Measurements from ENCODE around the gene ATXN2. TPM values are rescaled to one million over a fixed set of nuclear protein-coding genes. Genes with fewer than 3 reads are reported as not detected.

ATXN2 gene
- total RNA-seq, 1 experiment from 2014 or later: 56.3 TPM

- ChIA-PET CTCF (interaction anchor here (0.6 kb wide), 2 partner anchors 12 to 130 kb away, joined by 3 read pairs; no protein-coding TSS in a partner anchor), POLR2A (no interaction called here)
- Mint-ChIP-seq H3K9me3 (no peaks in the 10 kb centered on the region), H3K27ac (no peak overlapping the region), H3K4me1 (peaks cover 10% of the 10 kb centered on the region), H3K36me3 (peaks cover 29% of the 10 kb centered on the region), H3K4me3 (no peak overlapping the region), H3K27me3 (ENCODE audit: low read depth) (no peaks in the 10 kb centered on the region)
- ATAC-seq: no peak
- TF ChIP-seq GRHL2 (CRISPR knock-in tag; IDR thresholded peaks at IDR 0.05; ENCODE audit: insufficient replicate concordance, severe bottlenecking) (no peak), NR3C1 (CRISPR knock-in tag; conservative IDR thresholded peaks at IDR 0.05; ENCODE audit: low read depth) (no peak), TEAD1 (CRISPR knock-in tag; IDR thresholded peaks at IDR 0.05) (no peak), RORB (CRISPR knock-in tag; IDR thresholded peaks at IDR 0.05) (no peak), NFE2L1 (CRISPR knock-in tag; IDR thresholded peaks at IDR 0.05) (no peak), ZSCAN18 (CRISPR knock-in tag; IDR thresholded peaks at IDR 0.05) (no peak), ZNF671 (CRISPR knock-in tag; IDR thresholded peaks at IDR 0.05) (no peak), JUN (CRISPR knock-in tag; IDR thresholded peaks at IDR 0.05) (no peak), ELF4 (CRISPR knock-in tag; IDR thresholded peaks at IDR 0.05; ENCODE audit: low read depth) (no peak), MLX (CRISPR knock-in tag; IDR thresholded peaks at IDR 0.05) (no peak), ZNF425 (CRISPR knock-in tag; conservative IDR thresholded peaks at IDR 0.05) (no peak), MAX (CRISPR knock-in tag; IDR thresholded peaks at IDR 0.05) (no peak), GABPB1 (CRISPR knock-in tag; IDR thresholded peaks at IDR 0.05) (no peak), E2F5 (CRISPR knock-in tag; IDR thresholded peaks at IDR 0.05) (no peak), FOXP1 (CRISPR knock-in tag; IDR thresholded peaks at IDR 0.05; ENCODE audit: borderline replicate concordance) (no peak), IRF1 (CRISPR knock-in tag; IDR thresholded peaks at IDR 0.05) (no peak), KAT7 (CRISPR knock-in tag; IDR thresholded peaks at IDR 0.05; ENCODE audit: borderline replicate concordance) (no peak), CDX4 (CRISPR knock-in tag; IDR thresholded peaks at IDR 0.05; ENCODE audit: borderline replicate concordance) (no peak), TP53 (CRISPR knock-in tag; IDR thresholded peaks at IDR 0.05) (no peak)
- no peak for DNase-seq (ENCODE audit: low spot score)
These were observed 66.4 kb downstream of the ATXN2 start for GRCh38 chr12:111532751-111533150.

Data from WTC11 (cell line).